Body of pancreas (tissue), 4 donors: ENCODE measurements around the gene XPR1.

Source experiments
- CTCF ChIP-seq, 7 experiments: fragments of 450-650 bp in 4 of 7; fragments of 200-600 bp in 3 of 7; sonication (generic) in 3 of 7; IDR thresholded peaks; one replicate each; pipeline ENCODE4 v1.5.1; 2016 to 2019; ENCODE audit warnings: antibody characterized with exemption in 7 of 7
- POLR2A ChIP-seq, 3 donors: fragments of 450-650 bp; IDR thresholded peaks; one replicate each; pipeline ENCODE4 v1.6.1; 2016; ENCODE audit warnings: antibody characterized with exemption in 3 of 3, mild to moderate bottlenecking in 2 of 3

- TF ChIP-seq CTCF (IDR thresholded peaks at IDR 0.05) (no peak), POLR2A (IDR thresholded peaks at IDR 0.05) (no peak)
Measured at GRCh38 chr1:180779584-180779983, 147.8 kb downstream of the XPR1 start.
